GM19452 (cell line): ENCODE measurements around the gene ITIH3.

Experiments
- ATAC-seq: cut with Tn5 transposase; IDR thresholded peaks from one replicate; pipeline ENCODE4 v1.9.1; 2021; ENCODE audit not compliant: unreplicated experiment

The ITIH3 gene

DNA sequence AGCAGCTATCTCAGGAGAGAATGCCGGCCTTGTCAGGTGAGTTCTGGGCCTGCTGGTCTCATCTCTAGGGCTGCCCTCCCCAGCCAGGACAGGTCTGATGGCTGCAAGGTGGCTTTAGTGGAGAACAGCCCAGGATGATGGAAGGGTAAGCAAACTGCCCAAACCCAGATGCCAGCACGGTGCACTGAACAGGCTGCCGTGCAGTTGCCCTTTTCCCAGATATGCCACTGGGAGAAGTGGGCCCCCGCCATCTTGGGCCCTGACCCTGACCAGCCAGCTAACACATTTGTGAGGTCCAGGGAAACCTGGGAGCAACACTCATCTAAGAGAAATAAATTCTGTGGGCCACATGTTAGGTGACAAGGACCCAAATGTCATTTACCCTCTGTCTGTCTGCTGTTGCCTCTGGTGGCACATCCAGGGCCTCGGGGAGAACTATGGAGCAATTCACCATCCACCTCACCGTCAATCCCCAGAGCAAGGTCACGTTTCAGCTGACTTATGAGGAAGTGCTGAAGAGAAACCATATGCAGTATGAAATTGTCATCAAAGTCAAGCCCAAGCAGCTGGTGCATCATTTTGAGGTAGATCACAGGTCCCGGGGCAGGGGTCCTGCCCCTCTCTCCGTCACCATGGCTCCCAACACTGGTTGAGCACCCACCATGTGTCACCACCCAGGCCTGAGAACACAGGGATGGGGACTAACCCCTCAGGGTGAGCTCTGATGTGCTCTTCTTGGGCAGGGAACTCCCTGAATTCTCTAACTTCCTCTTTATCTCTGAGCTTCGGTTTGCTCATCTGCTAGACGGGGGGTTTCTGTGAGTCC lies 15.4 kb upstream of the ITIH3 start:
- peak; percentile 78 for ATAC-seq

GRCh38 chr3:52779837-52780585 lies 14.6 kb upstream of the ITIH3 start:
- ATAC-seq = no peak

GRCh38 chr3:52781741-52782140 lies 12.9 kb upstream of the ITIH3 start:
- ATAC-seq = no peak

GRCh38 chr3:52782412-52783210 lies 12.0 kb upstream of the ITIH3 start:
- no peak for ATAC-seq

GRCh38 chr3:52783211-52783555 lies 11.4 kb upstream of the ITIH3 start:
- no peak for ATAC-seq

GRCh38 chr3:52784021-52784621 lies 10.5 kb upstream of the ITIH3 start:
- ATAC-seq = no peak

DNA sequence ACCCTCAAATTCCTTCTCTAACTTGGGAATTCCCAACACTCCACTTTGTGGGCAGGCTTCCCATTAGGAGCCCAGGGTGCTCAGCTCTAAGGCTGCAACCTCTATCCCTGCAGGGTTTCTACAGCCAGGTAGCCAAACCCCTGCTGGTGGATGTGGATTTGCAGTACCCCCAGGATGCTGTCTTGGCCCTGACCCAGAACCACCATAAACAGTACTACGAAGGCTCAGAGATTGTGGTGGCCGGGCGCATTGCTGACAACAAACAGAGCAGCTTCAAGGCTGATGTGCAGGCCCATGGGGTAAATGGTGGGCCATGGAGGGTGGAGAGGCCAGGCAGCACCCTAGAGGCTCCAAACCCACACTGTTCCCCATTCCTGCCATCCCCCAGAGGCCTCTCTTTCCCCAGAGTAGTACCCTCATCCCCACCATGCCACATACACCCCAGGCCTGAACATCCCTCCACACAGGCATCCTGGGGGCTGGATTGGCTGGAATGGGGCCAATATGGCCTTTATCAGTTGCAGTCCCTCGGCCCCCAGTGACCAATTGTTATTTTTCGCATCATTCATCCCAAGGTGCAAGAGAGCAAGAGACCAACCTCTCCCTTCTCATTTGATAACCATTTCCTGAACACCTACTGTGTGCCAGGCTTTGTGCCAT lies 9.5 kb upstream of the ITIH3 start:
- ATAC-seq = no peak

GRCh38 chr3:52786330-52787215 lies 8.0 kb upstream of the ITIH3 start:
- ATAC-seq = no peak

- ATAC-seq = no peak
Measured at GRCh38 chr3:52787246-52787645, 7.3 kb upstream of the ITIH3 start.

GRCh38 chr3:52787672-52788625 lies 6.6 kb upstream of the ITIH3 start:
- no peak for ATAC-seq

DNA sequence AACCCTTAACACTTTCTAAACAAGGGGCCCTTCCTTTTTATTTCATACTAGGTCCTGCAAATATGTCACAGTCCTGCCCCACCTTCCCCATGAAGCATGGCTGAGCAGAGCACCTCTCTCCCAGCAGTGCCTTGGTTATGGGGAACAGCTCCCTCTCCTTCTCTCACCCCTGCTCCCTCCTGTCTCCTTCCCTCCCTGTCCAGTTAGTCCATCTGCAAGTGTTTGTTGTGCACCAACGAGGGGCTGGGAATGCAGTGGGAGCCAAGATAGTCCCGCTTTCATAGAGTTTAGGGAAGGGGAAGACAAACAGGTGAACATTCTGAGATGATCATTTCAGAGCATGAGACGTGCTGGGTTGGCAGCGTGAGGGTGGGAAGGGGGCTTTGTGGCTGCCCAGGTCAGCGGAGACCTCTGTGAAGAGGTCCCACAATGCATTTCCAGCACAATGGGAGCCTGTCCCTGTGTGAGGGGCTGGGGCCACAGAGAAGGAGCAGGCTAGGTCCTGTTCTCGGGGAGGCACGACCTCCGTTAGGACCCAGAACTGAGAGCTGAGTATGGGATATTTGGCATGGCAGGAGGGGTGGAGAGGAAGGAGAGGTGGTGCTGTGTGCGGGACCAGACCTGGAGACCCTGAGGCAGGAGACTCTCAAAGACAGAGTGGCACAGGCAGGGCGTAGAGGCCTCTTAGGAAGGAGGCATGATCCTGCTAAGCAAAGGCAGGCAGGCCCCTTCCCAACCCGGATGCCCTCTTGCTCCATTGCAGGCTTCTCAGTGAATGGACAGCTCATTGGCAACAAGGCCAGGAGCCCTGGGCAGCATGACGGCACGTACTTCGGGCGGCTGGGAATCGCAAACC lies 5.5 kb upstream of the ITIH3 start:
- ATAC-seq = no peak

- ATAC-seq = no peak
Measured at GRCh38 chr3:52789746-52790040, 4.9 kb upstream of the ITIH3 start.

GRCh38 chr3:52790337-52790736 lies 4.3 kb upstream of the ITIH3 start:
- no peak for ATAC-seq

DNA sequence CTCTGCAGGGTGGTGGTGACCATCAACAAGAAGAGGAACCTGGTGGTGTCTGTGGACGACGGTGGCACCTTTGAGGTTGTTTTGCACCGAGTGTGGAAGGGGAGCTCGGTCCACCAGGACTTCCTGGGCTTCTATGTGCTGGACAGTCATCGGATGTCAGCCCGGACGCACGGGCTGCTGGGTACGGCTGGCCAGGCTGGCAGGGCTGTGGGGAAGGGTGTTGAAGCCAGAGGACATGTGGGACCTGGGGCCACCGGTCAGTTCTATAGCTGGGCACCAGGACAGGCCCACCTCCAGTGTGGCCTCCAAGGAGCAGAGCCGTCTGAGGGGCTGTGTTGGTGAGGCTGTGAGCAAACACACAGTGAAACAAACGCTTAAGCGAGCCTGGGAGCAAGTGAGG lies 3.9 kb upstream of the ITIH3 start:
- ATAC-seq = no peak

DNA sequence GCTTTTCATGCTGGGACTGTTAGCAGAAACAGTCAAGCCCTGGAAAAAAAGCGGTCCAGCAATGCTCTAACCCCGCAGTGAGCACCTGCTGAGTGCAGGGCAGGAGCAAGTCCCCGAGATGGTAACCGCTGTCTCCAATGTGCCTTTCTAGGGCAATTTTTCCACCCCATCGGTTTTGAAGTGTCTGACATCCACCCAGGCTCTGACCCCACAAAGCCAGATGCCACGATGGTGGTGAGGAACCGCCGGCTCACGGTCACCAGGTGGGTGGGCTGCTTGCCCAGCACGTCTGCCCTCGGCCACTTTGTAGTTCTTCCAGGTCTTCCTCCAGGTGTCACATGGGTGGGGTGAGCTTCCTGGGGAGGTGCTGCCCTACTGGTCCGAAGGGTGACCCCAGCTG lies 3.2 kb upstream of the ITIH3 start:
- no peak for ATAC-seq

- ATAC-seq = no peak
Measured at GRCh38 chr3:52791928-52792327, 2.7 kb upstream of the ITIH3 start.

DNA sequence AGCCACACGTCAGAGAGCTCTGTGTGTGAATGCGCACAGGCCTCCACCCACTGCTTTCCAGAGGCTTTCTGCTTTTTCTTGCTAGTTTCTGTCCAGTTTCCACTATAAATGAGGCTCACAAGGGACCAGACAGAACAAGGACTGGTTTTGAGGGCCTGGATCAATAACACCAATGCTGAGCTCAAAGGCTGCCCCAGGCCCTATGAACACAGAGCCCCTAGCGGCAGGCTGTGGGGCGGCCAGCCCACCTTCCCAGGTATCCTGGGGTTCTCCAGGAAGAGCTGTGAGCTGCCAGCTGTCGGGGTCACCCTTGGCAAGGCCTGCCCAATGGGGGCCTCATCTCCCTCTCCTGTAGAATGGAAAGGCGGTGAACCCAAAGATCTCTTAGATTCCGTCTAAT lies 2.2 kb upstream of the ITIH3 start:
- ATAC-seq = no peak
